HepG2 (cell line): Measurements from ENCODE around the gene LYPD6B. TPM values are rescaled to one million over a fixed set of nuclear protein-coding genes. Genes with fewer than 3 reads are reported as not detected.

Source experiments
- ATAC-seq: fragments of 200-7000 bp; cut with Tn5 transposase; 3 replicates; pipeline ENCODE4 v1.9.1; 2020; ENCODE audit warnings: mild to moderate bottlenecking, moderate library complexity
- BruUV-seq: library from RNA; stranded (reverse); fragments of 400-500 nt; replicated peaks from 2 replicates; lab custom pipeline; 2021; lab: Mats Ljungman, UMichigan
- CTCF ChIA-PET: fragments of 300-600 bp; formaldehyde crosslinking; extraction: SDS; loops from one replicate; lab custom pipeline; 2021; ENCODE audit warnings: low total read pairs, inconsistent platforms, low intra/inter-chr PET ratio; lab: Yijun Ruan, JAX
- POLR2A ChIA-PET: fragments of 350-600 bp; sonication (Branson Sonifier 250); formaldehyde crosslinking; loops from one replicate; lab custom pipeline; 2020; ENCODE audit warnings: antibody characterized with exemption, inconsistent platforms; lab: Yijun Ruan, JAX
- DNase-seq: peaks from one replicate; pipeline ENCODE4 v3.0.0-alpha.2; 2015; ENCODE audit warnings: low spot score
- FAIRE-seq: peaks from 3 replicates; lab custom pipeline; 2011; peaks lifted over from hg19 to GRCh38; lab: Jason Lieb, UNC
- H2AFZ ChIP-seq: one replicate; pipeline ENCODE4 v1.6.1; 2011; ENCODE audit warnings: low read length, inconsistent platforms
- H3K27ac ChIP-seq: fragments of 300-600 bp; 3 replicates; pipeline ENCODE4 v1.8.0; 2011; ENCODE audit warnings: mixed run types, mild to moderate bottlenecking, mixed read lengths, low read length, inconsistent platforms; ENCODE audit not compliant: insufficient read depth; ENCODE audit errors: extremely low read length
- H3K27me3 ChIP-seq, 2 experiments: fragments of 200-600 bp in 1 of 2; 2 replicates in 1 of 2; 3 replicates in 1 of 2; pipeline versions ENCODE4 v1.6.0 to v1.8.0; 2011; ENCODE audit warnings: low read length in 2 of 2, mild to moderate bottlenecking in 2 of 2, moderate library complexity in 2 of 2, inconsistent platforms in 1 of 2; ENCODE audit not compliant: insufficient read depth in 2 of 2, control insufficient read depth in 1 of 2
- H3K36me3 ChIP-seq, 2 experiments: fragments of 200-600 bp in 1 of 2; replicated peaks in 1 of 2; 2 replicates in 1 of 2; 3 replicates in 1 of 2; pipeline versions ENCODE4 v1.5.1 to v1.8.0; 2011; ENCODE audit warnings: low read length in 2 of 2, inconsistent platforms in 1 of 2; ENCODE audit not compliant: insufficient read depth in 2 of 2, control insufficient read depth in 1 of 2
- H3K4me1 ChIP-seq: 2 replicates; pipeline ENCODE4 v1.5.1; 2012; ENCODE audit warnings: low read length, inconsistent platforms; ENCODE audit not compliant: insufficient read depth
- H3K4me2 ChIP-seq: 2 replicates; pipeline ENCODE4 v1.6.0; 2011; ENCODE audit warnings: low read depth, low read length, inconsistent platforms
- H3K4me3 ChIP-seq, 3 experiments: fragments of 200-600 bp in 1 of 3; sonication (generic), shearing (Covaris generic) in 1 of 3; replicated peaks in 1 of 3; 2 replicates each; pipeline ENCODE4 v1.5.1; 2011 to 2016; ENCODE audit warnings: low read length in 3 of 3, inconsistent platforms in 2 of 3, low read depth in 2 of 3, mild to moderate bottlenecking in 2 of 3, control low read depth in 1 of 3, mixed read lengths in 1 of 3; ENCODE audit not compliant: insufficient read depth in 1 of 3
- H3K79me2 ChIP-seq: one replicate; pipeline ENCODE4 v1.6.1; 2011; ENCODE audit warnings: low read length, inconsistent platforms; ENCODE audit not compliant: insufficient read depth
- H3K9ac ChIP-seq: 2 replicates; pipeline ENCODE4 v1.6.0; 2011; ENCODE audit warnings: mild to moderate bottlenecking, low read depth, low read length, inconsistent platforms; ENCODE audit not compliant: insufficient read depth
- H3K9me3 ChIP-seq: 2 replicates; pipeline ENCODE4 v1.5.1; 2012; ENCODE audit warnings: mild to moderate bottlenecking, low read length
- H4K20me1 ChIP-seq: 2 replicates; pipeline ENCODE4 v1.6.0; 2011; ENCODE audit warnings: inconsistent platforms, mild to moderate bottlenecking, low read length, moderate library complexity; ENCODE audit not compliant: insufficient read depth
- ELF3 ChIP-seq: IDR thresholded peaks from 2 replicates; pipeline ENCODE4 v1.6.1; 2016; ENCODE audit warnings: missing genetic modification reagents, missing compliant biosample characterization
- ETV6 ChIP-seq: sonication (generic); formaldehyde crosslinking; conservative IDR thresholded peaks from 2 replicates; pipeline ENCODE4 v1.4.0; 2020; ENCODE audit warnings: missing genetic modification reagents
- MLLT10 ChIP-seq: sonication (generic); formaldehyde crosslinking; IDR thresholded peaks from 2 replicates; pipeline ENCODE4 v1.4.0; 2020; ENCODE audit warnings: missing genetic modification reagents
- MTA3 ChIP-seq: sonication (generic); formaldehyde crosslinking; IDR thresholded peaks from 2 replicates; pipeline ENCODE4 v1.4.0; 2020; ENCODE audit warnings: missing genetic modification reagents
- MTF2 ChIP-seq: sonication (generic); formaldehyde crosslinking; IDR thresholded peaks from 2 replicates; pipeline ENCODE4 v1.5.0; 2020; ENCODE audit warnings: missing genetic modification reagents, borderline replicate concordance
- RBM22 ChIP-seq: fragments of 200-400 bp; formaldehyde crosslinking; optimal IDR thresholded peaks from 2 replicates; pipeline ENCODE3; 2017; ENCODE audit warnings: mild to moderate bottlenecking, low read length, moderate library complexity
- RFX1 ChIP-seq: fragments of 450-650 bp; IDR thresholded peaks from 2 replicates; pipeline ENCODE4 v1.6.1; 2017
- ZMYM4 ChIP-seq: sonication (generic); formaldehyde crosslinking; IDR thresholded peaks from 2 replicates; pipeline ENCODE4 v1.8.1; 2023; ENCODE audit warnings: mild to moderate bottlenecking, missing genetic modification reagents
- ZNF564 ChIP-seq: sonication (generic); formaldehyde crosslinking; IDR thresholded peaks from 2 replicates; pipeline ENCODE4 v1.8.1; 2023; ENCODE audit warnings: mild to moderate bottlenecking, missing genetic modification reagents
- WGBS: methylation state at CpG from one replicate; pipeline ENCODE4 v1.1.6; 2017; ENCODE audit warnings: low lambda C conversion rate; 5-methylcytosine and 5-hydroxymethylcytosine counted together
- in situ Hi-C: cut with HindIII; loops from 2 replicates; pipeline ENCODE4 v1.10.0; 2017; ENCODE audit warnings: low pct_unique_long_range_greater_than_20kb; ENCODE audit not compliant: extremely low pct_ligation_motif_present
- intact Hi-C: fragments of 100-400 bp; cut with micrococcal nuclease; formaldehyde crosslinking; loops from one replicate; pipeline ENCODE4 v1.10.0; 2022; ENCODE audit not compliant: unreplicated experiment
- polyA plus RNA-seq, 8 experiments: library from polyadenylated mRNA; depleted of rRNA in 3 of 8; stranded (reverse) in 7 of 8; unstranded in 1 of 8; fragments of >200 nt; fragmentation: Illumina TruSeq in 4 of 8; extraction: Trizol in 4 of 8; gene quantifications; 2 replicates each; pipeline versions ENCODE4 v1.2.1 to v1.2.3, GENCODE V29; 2011 to 2016; ENCODE audit warnings: low read depth in 4 of 8, missing spikeins in 1 of 8, mixed read lengths in 1 of 8; ENCODE audit not compliant: insufficient read depth in 1 of 8
- total RNA-seq, 5 experiments: library from RNA; depleted of rRNA; stranded (reverse); fragments of >200 nt; fragmentation: Illumina TruSeq; extraction: Trizol; gene quantifications; 2 replicates each; pipeline ENCODE4 v1.2.3, GENCODE V29; 2016; ENCODE audit warnings: low read depth in 1 of 5
- TF ChIP-seq, protein P1 (sequence below), 2 experiments: sonication (generic) in 1 of 2; formaldehyde crosslinking in 1 of 2; IDR thresholded peaks; 2 replicates each; pipeline versions ENCODE4 v1.5.1 to v1.6.1; 2011 to 2020; ENCODE audit warnings: borderline replicate concordance in 1 of 2, low read depth in 1 of 2, low read length in 1 of 2, mild to moderate bottlenecking in 1 of 2, missing genetic modification reagents in 1 of 2, moderate library complexity in 1 of 2
- TF ChIP-seq, protein P2 (sequence below): sonication (generic); formaldehyde crosslinking; IDR thresholded peaks from 2 replicates; pipeline ENCODE4 v1.8.1; 2023; ENCODE audit warnings: missing genetic modification reagents, inconsistent platforms, borderline replicate concordance
- TF ChIP-seq, protein P3 (sequence below): sonication (generic); formaldehyde crosslinking; IDR thresholded peaks from 2 replicates; pipeline ENCODE4 v1.4.0; 2020; ENCODE audit warnings: missing genetic modification reagents
- TF ChIP-seq, protein P4 (sequence below): sonication (generic); formaldehyde crosslinking; IDR thresholded peaks from 2 replicates; pipeline ENCODE4 v1.5.1; 2020; ENCODE audit warnings: missing genetic modification reagents, mild to moderate bottlenecking, borderline replicate concordance

Gene LYPD6B
- total and polyA plus RNA-seq, 2 of the 13 experiments (the other 11 are each of a cell fraction or from before 2014, with no cell fraction given): not detected

DNA sequence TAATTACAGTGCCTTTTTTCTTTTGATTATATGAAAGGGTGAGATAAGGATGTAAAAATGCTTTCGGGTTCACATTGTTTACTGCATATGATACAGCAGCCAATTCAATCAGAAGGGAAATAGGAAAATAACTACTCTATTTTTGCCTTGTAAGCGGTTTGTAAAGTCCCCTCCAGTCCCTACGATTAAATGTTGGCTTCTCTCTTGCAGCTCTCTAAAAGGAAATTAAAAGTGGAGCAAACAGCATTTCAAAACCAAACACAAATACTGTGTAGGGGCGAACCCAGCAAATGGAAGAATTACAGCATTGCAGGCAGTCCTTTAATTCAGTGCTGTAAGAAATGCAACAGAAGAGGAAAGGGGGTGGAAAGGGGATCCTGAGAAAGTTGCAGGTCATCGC lies 18.9 kb downstream of the LYPD6B start:
- Histone ChIP-seq H3K4me2 (no peak overlapping the region), H3K9ac (no peak overlapping the region), H3K4me1 (no peaks in the 10 kb centered on the region), H3K4me3 (no peak overlapping the region), H3K27ac (no peak overlapping the region), H3K36me3 (no peaks in the 10 kb centered on the region), H2AFZ (no peak overlapping the region), H3K79me2 (no peaks in the 10 kb centered on the region), H4K20me1 (no peaks in the 10 kb centered on the region), H3K9me3 (no peaks in the 10 kb centered on the region), H3K27me3 (0 out of 5 replicates have a peak, but pooled peaks cover 0 to 4% of the 10 kb centered on the region in 2 experiments)
- POLR2A ChIA-PET: no interaction called here
- WGBS: 17% methylated on average over 5 of the region's 5 CpGs
- DNase-seq (no peak), ATAC-seq (no peak), FAIRE-seq (no peak)
- no TSS peak for BruUV-seq
- in situ Hi-C loops: no loop called here
- intact Hi-C loops: no loop called here
- no peak for TF ChIP-seq MTF2 (CRISPR knock-in tag)
- TF ChIP-seq, protein P1, sequence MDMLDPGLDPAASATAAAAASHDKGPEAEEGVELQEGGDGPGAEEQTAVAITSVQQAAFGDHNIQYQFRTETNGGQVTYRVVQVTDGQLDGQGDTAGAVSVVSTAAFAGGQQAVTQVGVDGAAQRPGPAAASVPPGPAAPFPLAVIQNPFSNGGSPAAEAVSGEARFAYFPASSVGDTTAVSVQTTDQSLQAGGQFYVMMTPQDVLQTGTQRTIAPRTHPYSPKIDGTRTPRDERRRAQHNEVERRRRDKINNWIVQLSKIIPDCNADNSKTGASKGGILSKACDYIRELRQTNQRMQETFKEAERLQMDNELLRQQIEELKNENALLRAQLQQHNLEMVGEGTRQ (IDR thresholded peaks at IDR 0.05; ENCODE audit: low read depth, low read length): no peak
- TF ChIP-seq, protein P1 (CRISPR knock-in tag; IDR thresholded peaks at IDR 0.05; ENCODE audit: borderline replicate concordance): no peak
- no peak for TF ChIP-seq MLLT10 (CRISPR knock-in tag)
- TF ChIP-seq ZMYM4 (CRISPR knock-in tag): no peak
- TF ChIP-seq ETV6 (CRISPR knock-in tag): no peak
- TF ChIP-seq, protein P2, sequence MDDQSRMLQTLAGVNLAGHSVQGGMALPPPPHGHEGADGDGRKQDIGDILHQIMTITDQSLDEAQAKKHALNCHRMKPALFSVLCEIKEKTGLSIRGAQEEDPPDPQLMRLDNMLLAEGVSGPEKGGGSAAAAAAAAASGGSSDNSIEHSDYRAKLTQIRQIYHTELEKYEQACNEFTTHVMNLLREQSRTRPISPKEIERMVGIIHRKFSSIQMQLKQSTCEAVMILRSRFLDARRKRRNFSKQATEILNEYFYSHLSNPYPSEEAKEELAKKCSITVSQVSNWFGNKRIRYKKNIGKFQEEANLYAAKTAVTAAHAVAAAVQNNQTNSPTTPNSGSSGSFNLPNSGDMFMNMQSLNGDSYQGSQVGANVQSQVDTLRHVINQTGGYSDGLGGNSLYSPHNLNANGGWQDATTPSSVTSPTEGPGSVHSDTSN: no peak
- no peak for TF ChIP-seq RBM22
- no peak for TF ChIP-seq MTA3
- no peak for TF ChIP-seq ELF3 (CRISPR knock-in tag)
- no peak for TF ChIP-seq ZNF564 (CRISPR knock-in tag)
- no peak for TF ChIP-seq RFX1
- TF ChIP-seq, protein P3, sequence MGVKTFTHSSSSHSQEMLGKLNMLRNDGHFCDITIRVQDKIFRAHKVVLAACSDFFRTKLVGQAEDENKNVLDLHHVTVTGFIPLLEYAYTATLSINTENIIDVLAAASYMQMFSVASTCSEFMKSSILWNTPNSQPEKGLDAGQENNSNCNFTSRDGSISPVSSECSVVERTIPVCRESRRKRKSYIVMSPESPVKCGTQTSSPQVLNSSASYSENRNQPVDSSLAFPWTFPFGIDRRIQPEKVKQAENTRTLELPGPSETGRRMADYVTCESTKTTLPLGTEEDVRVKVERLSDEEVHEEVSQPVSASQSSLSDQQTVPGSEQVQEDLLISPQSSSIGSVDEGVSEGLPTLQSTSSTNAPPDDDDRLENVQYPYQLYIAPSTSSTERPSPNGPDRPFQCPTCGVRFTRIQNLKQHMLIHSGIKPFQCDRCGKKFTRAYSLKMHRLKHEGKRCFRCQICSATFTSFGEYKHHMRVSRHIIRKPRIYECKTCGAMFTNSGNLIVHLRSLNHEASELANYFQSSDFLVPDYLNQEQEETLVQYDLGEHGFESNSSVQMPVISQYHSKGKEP (CRISPR knock-in tag): no peak
- TF ChIP-seq, protein P4, sequence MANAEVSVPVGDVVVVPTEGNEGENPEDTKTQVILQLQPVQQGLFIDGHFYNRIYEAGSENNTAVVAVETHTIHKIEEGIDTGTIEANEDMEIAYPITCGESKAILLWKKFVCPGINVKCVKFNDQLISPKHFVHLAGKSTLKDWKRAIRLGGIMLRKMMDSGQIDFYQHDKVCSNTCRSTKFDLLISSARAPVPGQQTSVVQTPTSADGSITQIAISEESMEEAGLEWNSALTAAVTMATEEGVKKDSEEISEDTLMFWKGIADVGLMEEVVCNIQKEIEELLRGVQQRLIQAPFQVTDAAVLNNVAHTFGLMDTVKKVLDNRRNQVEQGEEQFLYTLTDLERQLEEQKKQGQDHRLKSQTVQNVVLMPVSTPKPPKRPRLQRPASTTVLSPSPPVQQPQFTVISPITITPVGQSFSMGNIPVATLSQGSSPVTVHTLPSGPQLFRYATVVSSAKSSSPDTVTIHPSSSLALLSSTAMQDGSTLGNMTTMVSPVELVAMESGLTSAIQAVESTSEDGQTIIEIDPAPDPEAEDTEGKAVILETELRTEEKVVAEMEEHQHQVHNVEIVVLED (CRISPR knock-in tag): no peak
- CTCF ChIA-PET: no interaction called here
